HK-2 (cell line): ENCODE measurements around the gene GLOD5.

Experiments
- DNase-seq: peaks from one replicate; pipeline ENCODE4 v3.0.0-alpha.2; 2018; ENCODE audit not compliant: unreplicated experiment

Gene GLOD5

GRCh38 chrX:48761674-48762471, at the start of gene GLOD5:
TSS of gene GLOD5 (plus strand) at chrX:48761747. CDS start at chrX:48761791, 44 bp downstream.
- peak; percentile 34 for DNase-seq

GRCh38 chrX:48711929-48712505, 49.5 kb upstream of the GLOD5 start:
- DNase-seq: no peak

DNA sequence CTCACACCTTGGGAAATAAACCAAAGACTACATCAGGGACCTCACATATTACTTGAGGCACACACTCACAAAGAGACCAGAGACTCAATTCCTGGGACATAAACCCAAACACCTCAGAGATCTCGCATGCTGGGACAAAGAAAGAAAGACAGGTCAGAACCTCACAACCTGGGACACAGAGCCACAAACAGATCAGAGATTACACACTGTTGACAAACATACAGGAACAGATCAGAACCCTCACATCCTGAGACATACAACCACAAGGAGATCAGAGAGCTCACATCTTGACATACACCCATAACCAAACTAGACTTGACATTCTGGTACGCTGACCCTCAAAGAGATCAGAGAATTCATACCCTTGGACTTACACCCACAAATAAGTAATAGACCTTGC, 47.7 kb upstream of the GLOD5 start:
- no peak for DNase-seq

DNA sequence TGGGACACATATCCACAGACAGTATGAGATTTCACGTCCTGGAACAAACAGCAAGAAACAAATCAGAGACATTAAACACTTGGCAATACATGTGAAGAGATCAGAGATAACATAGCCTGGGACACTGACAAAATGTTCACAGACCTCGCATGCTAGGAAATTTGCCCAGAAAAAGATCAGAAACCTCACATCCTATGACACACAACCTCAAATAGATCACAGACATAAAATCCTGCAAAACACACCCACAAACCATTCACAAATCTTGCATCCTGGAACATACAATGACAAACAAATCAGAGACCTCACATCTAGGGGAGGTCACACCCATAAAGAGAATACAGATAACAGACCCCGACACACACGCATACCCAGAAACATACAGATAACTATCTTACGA, 47.0 kb upstream of the GLOD5 start:
- no peak for DNase-seq

DNA sequence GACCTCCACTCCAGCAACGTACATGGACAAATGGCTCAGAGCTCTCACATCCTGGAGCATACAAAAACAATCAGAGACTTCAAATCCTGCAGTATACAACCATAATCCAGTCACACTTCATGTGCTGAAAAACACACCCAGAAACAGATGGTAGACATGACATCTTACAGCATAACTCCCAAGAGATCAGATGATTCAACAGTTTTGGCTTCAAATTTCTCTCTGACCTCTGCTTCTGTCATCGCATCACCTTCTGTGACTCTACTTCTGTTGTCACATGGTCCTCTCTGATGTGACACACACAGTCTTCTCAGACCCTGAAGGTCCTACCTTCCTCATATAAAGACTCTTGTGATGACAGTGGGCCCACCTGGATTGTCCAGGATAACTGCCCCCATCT, 46.5 kb upstream of the GLOD5 start:
- DNase-seq: no peak

GRCh38 chrX:48715876-48716502, 45.6 kb upstream of the GLOD5 start:
- DNase-seq: no peak

- no peak for DNase-seq
These were observed 41.6 kb upstream of the GLOD5 start for GRCh38 chrX:48719958-48720357.

DNA sequence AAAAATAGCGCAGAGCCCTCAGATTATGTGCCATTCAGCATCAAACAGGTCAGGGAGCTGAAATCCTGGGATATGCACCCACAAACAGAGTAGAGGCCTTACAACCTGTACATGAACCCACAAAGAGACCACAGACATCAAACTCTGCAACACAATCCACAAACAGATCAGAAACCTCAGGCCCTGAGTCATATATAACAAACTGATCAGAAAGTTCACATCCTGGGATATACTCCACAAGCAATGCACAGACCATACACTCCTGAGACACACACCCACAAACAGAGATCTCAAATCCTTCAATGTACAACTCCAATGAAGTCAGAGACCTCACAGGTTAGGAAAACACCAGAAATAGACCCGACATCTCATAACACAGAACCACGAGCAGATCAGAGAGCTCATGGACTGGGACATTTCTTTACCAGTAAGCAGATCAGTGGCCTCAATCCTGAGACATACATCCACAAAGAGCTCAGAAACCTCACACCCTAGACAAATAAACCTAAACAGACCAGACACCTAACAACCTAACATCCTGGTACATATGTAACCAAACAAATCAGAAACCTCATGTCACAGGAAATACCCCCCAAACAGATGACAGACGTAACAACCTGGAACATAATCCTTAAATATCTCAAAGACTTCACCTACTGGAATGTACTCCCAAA, 40.8 kb upstream of the GLOD5 start:
- no peak for DNase-seq

DNA sequence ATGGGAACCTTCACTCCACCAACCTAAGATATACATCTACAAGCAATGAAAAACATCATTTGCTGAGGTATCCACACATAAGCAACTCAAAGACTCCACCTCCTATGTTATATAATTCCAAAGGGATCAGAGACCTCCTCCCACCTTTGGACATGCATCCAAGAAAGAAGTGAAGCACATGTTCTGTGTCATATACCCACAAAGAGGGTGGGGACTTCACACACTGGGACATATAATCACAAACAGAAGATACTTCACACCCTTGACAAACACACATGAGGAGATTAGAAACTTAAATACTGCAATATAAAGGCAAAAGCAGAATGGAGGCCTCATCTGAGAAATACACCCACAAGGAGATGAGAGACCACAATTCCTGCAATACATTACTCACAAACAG, 39.6 kb upstream of the GLOD5 start:
- DNase-seq: no peak

GRCh38 chrX:48726596-48726995, 35.0 kb upstream of the GLOD5 start:
- DNase-seq: no peak

GRCh38 chrX:48728653-48729052, 32.9 kb upstream of the GLOD5 start:
- DNase-seq: no peak

- DNase-seq: no peak
These were observed 25.2 kb upstream of the GLOD5 start for GRCh38 chrX:48736303-48736702.

GRCh38 chrX:48736878-48737212, 24.7 kb upstream of the GLOD5 start:
- DNase-seq: no peak

GRCh38 chrX:48737213-48737938, 24.2 kb upstream of the GLOD5 start:
- peak; percentile 92 for DNase-seq

DNA sequence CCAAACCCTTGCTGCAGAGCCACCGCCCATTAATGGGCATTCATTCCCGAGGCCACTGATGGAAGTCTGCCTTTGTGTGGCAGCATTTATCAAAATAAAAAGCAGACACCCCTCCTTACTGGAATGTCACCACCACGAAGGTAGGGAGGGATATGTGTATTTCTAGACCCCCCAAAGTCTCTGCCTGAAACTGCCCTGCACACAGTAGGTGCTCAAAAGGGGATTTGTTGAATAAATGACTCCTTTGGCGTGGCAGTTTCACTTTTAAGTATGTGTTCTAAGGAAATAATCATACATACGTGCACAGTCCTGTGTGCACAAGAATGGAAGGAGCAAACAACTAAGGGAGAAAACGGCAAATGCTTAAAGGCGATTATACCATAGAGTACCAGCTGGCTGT, 23.6 kb upstream of the GLOD5 start:
- DNase-seq: no peak

DNA sequence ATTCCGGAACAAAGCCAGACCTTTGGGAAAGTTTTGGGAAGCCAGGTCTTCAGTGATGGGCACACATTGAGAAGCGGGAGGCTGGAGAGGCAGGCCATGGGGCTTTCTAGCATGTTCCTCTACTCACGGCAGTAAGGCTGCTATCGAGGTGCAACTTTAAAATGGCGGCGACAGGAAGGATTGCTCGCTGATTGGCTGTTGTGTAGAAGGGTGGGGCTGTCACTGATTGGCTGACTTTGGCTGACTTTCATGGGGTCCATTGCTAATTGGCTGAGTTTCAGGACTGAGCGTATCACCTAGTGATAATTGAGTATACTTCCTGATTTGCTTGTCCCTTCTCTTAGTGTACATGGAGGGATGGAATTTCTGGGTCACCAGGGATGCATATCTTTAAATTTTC, 19.7 kb upstream of the GLOD5 start:
- DNase-seq: no peak

DNA sequence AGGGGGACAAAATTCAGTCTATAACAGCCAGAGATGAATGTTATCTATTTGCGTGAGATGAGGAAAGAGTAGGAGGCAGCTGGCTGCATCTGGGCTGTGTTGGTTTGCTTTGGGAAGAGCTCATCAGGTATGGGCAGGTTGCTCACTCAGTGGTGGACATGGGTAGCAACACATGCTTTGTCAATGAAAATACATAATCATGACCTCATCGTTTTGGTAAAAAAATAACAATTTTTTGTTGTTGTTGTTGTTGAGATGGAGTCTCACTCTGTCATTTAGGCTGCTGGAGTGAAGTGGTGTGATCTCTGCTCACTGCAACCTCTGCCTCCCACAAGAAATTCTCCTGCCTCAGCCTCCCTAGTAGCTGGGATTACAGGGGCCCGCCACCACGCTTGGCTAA, 16.3 kb upstream of the GLOD5 start:
- no peak for DNase-seq

DNA sequence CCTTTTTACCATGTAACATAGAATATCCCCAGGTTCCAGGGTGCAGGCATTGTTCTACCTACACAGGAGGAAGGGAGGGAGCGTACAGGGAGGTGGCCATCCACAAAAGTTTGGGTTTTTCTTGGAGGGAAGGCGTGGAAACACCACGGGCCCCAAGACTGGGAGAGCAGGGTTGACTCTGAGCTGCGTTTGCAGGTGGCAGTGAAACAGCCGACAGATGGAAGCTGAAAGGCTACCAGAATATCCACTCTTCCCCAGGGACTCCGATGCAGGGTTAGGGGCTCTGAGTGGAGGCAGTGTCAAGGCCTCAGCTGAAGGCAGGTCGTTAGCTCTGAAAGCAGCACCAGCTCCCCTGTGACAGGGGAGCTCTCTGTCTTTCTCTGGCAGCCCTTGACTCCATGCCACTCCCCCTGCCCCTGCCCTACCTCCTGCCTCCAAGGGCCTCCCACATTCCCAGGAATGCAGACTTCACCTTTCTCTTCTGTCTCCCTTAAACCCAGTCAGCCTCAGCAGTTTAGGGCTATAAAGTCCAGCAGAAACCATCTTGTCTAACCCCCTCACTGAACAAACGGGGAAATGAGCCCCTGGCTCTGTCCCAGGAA, 14.0 kb upstream of the GLOD5 start:
- no peak for DNase-seq

DNA sequence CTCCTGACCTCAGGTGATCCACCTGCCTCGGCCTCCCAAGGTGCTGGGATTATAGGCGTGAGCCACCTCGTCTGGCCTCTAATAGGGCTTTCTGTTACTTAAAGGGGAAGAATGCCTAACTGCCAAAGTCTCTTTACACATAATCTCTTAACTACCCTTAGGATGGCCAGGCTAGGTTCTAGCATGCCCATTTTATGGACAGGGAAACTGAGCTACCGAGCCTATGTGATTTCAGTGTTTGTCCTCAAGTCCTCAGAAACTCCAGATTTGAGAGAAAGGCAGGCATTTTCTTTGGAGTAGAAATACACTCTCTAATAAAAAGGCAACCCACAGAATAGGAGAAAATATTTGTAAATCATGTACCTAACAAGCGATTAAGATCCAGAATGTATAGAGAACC, 12.4 kb upstream of the GLOD5 start:
- no peak for DNase-seq

DNA sequence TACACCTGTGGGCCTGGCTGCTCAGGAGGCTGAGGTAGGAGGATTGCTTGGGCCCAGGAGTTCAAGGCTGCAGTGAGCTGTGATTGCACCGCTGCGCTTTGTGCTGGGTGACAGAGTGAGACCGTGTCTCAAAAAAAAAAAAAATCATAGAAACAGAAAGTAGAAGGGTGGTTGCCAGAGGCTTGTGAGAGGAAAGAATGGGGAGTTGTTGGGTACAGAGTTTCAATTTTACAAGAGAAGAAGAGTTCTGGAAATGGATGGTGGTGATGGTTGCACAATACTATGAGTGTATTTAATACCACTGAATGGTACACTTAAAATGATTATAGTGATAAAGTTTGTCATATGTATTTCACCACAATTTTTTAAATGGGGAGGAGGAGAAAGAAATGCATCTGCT, 10.2 kb upstream of the GLOD5 start:
- DNase-seq: no peak

DNA sequence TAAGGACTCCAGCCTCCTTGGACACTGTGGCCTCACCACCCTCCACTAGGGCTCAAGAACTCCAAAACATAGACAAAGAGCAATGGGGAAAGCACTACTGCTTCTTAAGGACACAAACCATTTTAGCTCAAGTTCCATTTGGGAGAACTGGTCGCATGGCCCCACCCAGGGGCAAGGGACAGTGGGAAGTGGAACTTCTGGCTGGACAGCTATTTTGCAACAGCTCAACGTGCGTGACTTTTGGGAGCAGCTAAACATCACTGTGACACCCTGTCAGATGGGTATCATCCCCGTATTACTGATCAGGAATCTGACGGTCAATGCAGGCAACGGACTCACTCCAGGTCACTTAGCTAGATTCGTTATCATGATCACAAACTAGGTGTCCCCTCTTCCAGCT, 9.0 kb upstream of the GLOD5 start:
- DNase-seq: no peak
